Heart right ventricle (tissue), 16 donors: ENCODE results near the gene ADORA2A. TPM values are rescaled to one million over a fixed set of nuclear protein-coding genes. Genes with fewer than 3 reads are reported as not detected.

Source experiments
- ATAC-seq, 8 donors: fragments of 200-7000 bp; cut with Tn5 transposase; one replicate each; pipeline ENCODE4 v1.9.1; 2020; ENCODE audit warnings: mild to moderate bottlenecking in 8 of 8, moderate library complexity in 8 of 8, moderate number of reproducible peaks in 1 of 8
- DNase-seq, 2 donors: peaks; one replicate each; pipeline ENCODE4 v3.0.0-alpha.2; 2020
- H3K27ac ChIP-seq, 10 donors: fragments of 200-600 bp; sonication (generic) in 2 of 10; one replicate each; pipeline versions ENCODE4 v1.5.0 to v1.8.0; 2020 to 2022; ENCODE audit warnings: mild to moderate bottlenecking in 3 of 10
- H3K27me3 ChIP-seq, 7 donors: fragments of 200-600 bp; one replicate each; pipeline ENCODE4 v1.8.0; 2021 to 2022; ENCODE audit warnings: mild to moderate bottlenecking in 2 of 7
- H3K36me3 ChIP-seq, 9 donors: fragments of 200-600 bp; sonication (generic) in 1 of 9; one replicate each; pipeline versions ENCODE4 v1.5.0 to v1.8.0; 2020 to 2022; ENCODE audit warnings: mild to moderate bottlenecking in 2 of 9
- H3K4me1 ChIP-seq, 9 donors: fragments of 200-600 bp; sonication (generic) in 1 of 9; one replicate each; pipeline versions ENCODE4 v1.5.0 to v1.8.0; 2020 to 2022; ENCODE audit warnings: mild to moderate bottlenecking in 4 of 9
- H3K4me3 ChIP-seq, 10 donors: fragments of 200-600 bp; sonication (generic) in 2 of 10; one replicate each; pipeline versions ENCODE4 v1.5.0 to v1.8.0; 2020 to 2022; ENCODE audit warnings: mild to moderate bottlenecking in 7 of 10, moderate library complexity in 2 of 10
- H3K9me3 ChIP-seq, 11 donors: fragments of 200-600 bp in 10 of 11; sonication (generic) in 2 of 11; one replicate each; pipeline versions ENCODE4 v1.5.0 to v1.8.0; 2013 to 2022; ENCODE audit warnings: mild to moderate bottlenecking in 2 of 11, control low read depth in 1 of 11, moderate library complexity in 1 of 11
- WGBS, 2 donors: extraction: QIAGEN DNeasy Blood & Tissue Kit; methylation state at CpG; one replicate each; pipeline ENCODE4 v1.1.7; 2013; ENCODE audit warnings: inconsistent platforms in 1 of 2; 5-methylcytosine and 5-hydroxymethylcytosine counted together
- intact Hi-C, 10 donors: fragments of 100-400 bp; cut with DNase I; formaldehyde crosslinking; loops; one replicate each; pipeline versions ENCODE4 v1.11.1 to v1.14.2; 2022
- polyA plus RNA-seq, 2 donors: library from polyadenylated mRNA; stranded (reverse); fragments of 200-250 nt; gene quantifications; one replicate each; pipeline ENCODE4 v1.2.3, GENCODE V29; 2013
- total RNA-seq, 10 donors: library from RNA; stranded (reverse); fragmentation: NEBNext Ultra II Directional in 3 of 10; extraction: Animal tissue kit (Norgen Biotek cat#: 25700) in 3 of 10; gene quantifications; one replicate each; pipeline versions ENCODE4 v1.2.1 to v1.2.4, GENCODE V29; 2021 to 2023
- TF ChIP-seq, protein P1 (sequence below), 9 donors: fragments of 200-600 bp; sonication (generic) in 2 of 9; IDR thresholded peaks; one replicate each; pipeline versions ENCODE4 v1.5.0 to v1.8.0; 2021 to 2022; ENCODE audit warnings: antibody characterized with exemption in 9 of 9, mild to moderate bottlenecking in 5 of 9, moderate library complexity in 1 of 9
- donor health status: Arrhythmogenic right ventricular cardiomyopathy.
- donor health status: ischemic (EF 13 %, LVEDD 7.1; RV severe dilation, severe dysfunction).
- donor health status: healthy with polysubstance abuse.
- donor health status: DM: no; HTN: yes; CAD: no.
- donor health status: DM: no; HTN: no; CAD: no.
- donor health status: ischemic (EF 25% LVEDD 6.9; RV normal size, moderate dysfunction).
- donor health status: ischemic (EF 25% LVEDD 5.7; RV mildly dilated, moderate dysfunction).
- donor health status: healthy.
- donor health status: DM: yes; HTN: yes; CAD: no.
- donor health status: Ischemic cardiomyopathy.
- donor health status: ischemic (EF 35%, LVEDD 5.7; RV mildly dilated, moderate dysfunction).
- donor health status: nonischemic (EF 11% LVEDD 7.7; RV severe dilation, severe dysfunction).
- donor health status: DM: yes; HTN: yes; CAD: no.
- donor health status: PGD.
- donor health status: ischemic (EF 29% LVEDD 5.4; RV normal size, mild dysfunction).
- donor health status: nonischemic (EF 23%, LVEDD 6.1; RV moderate dilation, normal function).

ADORA2A gene
- total and polyA plus RNA-seq, 12 donors = 1.5 to 9.7 (median 4.1) TPM

DNA sequence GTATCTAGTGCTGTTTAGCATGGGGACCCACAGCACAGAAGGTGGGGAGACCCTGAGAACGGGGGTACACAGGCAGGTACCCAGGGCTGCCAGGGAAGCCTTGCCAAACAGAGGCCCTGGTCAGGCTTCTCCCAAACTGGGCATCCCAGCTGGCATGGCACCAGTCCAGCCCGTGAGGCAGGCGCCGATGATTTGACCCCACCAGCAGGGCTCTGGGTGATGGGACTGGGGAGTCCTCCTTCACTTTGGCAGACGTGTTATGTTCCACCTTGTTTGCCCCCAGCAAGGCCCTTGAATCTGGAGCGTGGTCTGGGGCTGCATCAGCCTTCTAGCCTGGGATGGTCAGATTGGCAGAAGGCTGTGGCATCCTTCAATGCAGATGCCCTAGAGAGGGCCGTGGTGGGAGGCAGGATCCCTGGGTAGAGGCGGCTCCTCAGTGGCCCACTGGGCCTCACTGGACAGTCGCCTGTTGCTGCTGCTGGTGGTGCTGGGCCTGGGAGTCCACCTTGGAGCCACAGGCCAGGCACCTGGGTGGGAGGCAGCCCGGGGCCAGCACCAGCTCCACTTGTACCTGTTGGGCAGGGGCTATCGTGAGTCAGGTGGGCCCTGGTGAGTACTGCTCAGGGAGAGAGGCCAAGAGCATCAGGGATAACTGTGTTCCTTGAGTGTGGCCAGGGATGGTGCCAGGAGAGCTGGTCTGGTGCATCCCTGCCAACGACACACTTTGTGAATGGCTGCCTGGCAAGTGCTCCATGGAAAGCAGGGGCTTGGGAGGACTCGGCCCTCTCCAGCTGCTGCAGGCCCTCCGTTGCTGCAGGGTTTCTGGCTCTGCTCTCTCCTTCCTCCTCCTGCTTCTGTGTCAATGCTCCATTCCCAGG lies 3.3 kb downstream of the ADORA2A start:
- no peak overlapping the region for H3K4me3 ChIP-seq
- no peaks in the 10 kb centered on the region for H3K27me3 ChIP-seq
- peak overlapping the region in 8 of 10 donors; percentile 30 to 91 (median 70) for H3K27ac ChIP-seq
- TF ChIP-seq, protein P1, sequence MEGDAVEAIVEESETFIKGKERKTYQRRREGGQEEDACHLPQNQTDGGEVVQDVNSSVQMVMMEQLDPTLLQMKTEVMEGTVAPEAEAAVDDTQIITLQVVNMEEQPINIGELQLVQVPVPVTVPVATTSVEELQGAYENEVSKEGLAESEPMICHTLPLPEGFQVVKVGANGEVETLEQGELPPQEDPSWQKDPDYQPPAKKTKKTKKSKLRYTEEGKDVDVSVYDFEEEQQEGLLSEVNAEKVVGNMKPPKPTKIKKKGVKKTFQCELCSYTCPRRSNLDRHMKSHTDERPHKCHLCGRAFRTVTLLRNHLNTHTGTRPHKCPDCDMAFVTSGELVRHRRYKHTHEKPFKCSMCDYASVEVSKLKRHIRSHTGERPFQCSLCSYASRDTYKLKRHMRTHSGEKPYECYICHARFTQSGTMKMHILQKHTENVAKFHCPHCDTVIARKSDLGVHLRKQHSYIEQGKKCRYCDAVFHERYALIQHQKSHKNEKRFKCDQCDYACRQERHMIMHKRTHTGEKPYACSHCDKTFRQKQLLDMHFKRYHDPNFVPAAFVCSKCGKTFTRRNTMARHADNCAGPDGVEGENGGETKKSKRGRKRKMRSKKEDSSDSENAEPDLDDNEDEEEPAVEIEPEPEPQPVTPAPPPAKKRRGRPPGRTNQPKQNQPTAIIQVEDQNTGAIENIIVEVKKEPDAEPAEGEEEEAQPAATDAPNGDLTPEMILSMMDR (IDR thresholded peaks at IDR 0.05) = no peak
- peaks cover 41 to 97% (median 74%) of the 10 kb centered on the region in 9 donors for H3K4me1 ChIP-seq
- DNase-seq = peak in 1 of 2 donors; percentile 15
- peaks cover 0 to 5% (median 0%) of the 10 kb centered on the region in 9 donors for H3K36me3 ChIP-seq
- 72 to 79% methylated on average over 14 of the region's 14 CpGs for WGBS, 2 donors
- no peaks in the 10 kb centered on the region for H3K9me3 ChIP-seq
- intact Hi-C loops = loop anchor here in 5 of 10 donors (5.0 to 10.0 kb wide), 6 partner anchors 37 to 106 kb away; no protein-coding TSS in a partner anchor
- no peak for ATAC-seq

GRCh38 chr22:24431309-24432034 lies 4.1 kb downstream of the ADORA2A start:
- Histone ChIP-seq H3K4me1 (peaks cover 44 to 100% (median 82%) of the 10 kb centered on the region in 9 donors), H3K9me3 (no peaks in the 10 kb centered on the region), H3K27me3 (no peaks in the 10 kb centered on the region), H3K27ac (peak overlapping the region in 9 of 10 donors; percentile 30 to 91 (median 69)), H3K36me3 (peaks cover 0 to 5% (median 0%) of the 10 kb centered on the region in 9 donors), H3K4me3 (no peak overlapping the region)
- ATAC-seq (no peak), DNase-seq (no peak)
- WGBS, 2 donors = 74 to 81% methylated on average over 9 of the region's 9 CpGs
- intact Hi-C loops = loop anchor here in 5 of 10 donors (5.0 to 10.0 kb wide), 6 partner anchors 36 to 107 kb away; no protein-coding TSS in a partner anchor
- TF ChIP-seq, protein P1 (IDR thresholded peaks at IDR 0.05) = no peak

DNA sequence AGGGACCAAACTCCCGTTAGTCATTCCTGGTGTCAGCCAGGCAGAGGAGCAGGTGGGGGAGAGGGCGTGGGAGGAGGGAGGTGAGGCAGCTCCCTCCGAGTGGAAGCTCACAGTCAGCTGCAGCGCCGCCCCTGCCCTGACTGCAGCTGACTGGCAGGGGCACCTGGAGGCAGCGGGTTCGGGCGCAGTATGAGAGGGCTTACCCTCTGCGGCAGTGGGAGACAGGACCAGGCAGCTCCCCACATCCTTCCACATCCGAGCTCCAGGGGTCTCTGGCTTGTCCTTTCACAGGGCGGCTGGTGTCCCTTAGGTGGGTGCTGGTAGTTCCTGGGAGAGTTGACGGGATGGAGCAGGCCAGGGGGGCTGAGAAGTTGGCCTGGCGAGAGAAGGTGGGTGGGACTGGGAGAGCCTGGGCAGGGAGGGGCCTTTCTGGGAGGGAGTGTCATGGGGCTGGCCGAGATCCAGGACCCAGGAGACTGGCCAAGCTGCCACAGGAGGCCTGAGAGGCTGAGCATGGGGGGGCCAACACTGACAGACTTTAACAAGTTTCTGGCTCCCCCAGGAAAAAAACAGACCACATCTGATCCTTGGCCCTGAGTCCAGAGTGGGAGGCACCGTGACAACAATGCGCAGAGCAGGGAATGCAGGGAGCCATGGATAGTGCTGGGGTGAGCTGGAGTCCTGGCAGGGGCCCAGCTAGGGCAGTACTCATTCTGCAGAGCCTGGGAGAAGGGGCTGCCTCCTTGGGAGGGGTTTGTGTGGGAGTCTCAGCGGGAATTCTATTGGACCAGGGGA lies 4.9 kb downstream of the ADORA2A start:
- Histone ChIP-seq H3K36me3 (peaks cover 0 to 10% (median 0%) of the 10 kb centered on the region in 9 donors), H3K4me1 (peaks cover 44 to 99% (median 83%) of the 10 kb centered on the region in 9 donors), H3K4me3 (no peak overlapping the region), H3K27ac (peak overlapping the region in 9 of 10 donors; percentile 40 to 91 (median 69)), H3K27me3 (no peaks in the 10 kb centered on the region), H3K9me3 (no peaks in the 10 kb centered on the region)
- intact Hi-C loops = loop anchor here in 5 of 10 donors (5.0 to 10.0 kb wide), 6 partner anchors 35 to 107 kb away; no protein-coding TSS in a partner anchor
- ATAC-seq (peak; percentile 41 to 64 (median 52)), DNase-seq (peak; percentile 84)
- TF ChIP-seq, protein P1 (IDR thresholded peaks at IDR 0.05) = no peak
- WGBS, 2 donors = 56 to 58% methylated on average over 17 of the region's 17 CpGs
